B cell (primary cell): Measurements from ENCODE around the gene DGCR2. TPM values are rescaled to one million over a fixed set of nuclear protein-coding genes. Genes with fewer than 3 reads are reported as not detected.

Experiments
- ATAC-seq: fragments of 200-7000 bp; cut with Tn5 transposase; one replicate; pipeline ENCODE4 v1.10.0; 2021; ENCODE audit warnings: low read depth, mild to moderate bottlenecking, moderate number of reproducible peaks, moderate library complexity
- CTCF ChIA-PET: fragments of 350-600 bp; sonication (Branson Sonifier 250); formaldehyde crosslinking; loops from one replicate; lab custom pipeline; 2021; ENCODE audit warnings: antibody characterized with exemption, inconsistent platforms; lab: Charles Lee
- POLR2A ChIA-PET: fragments of 350-600 bp; sonication (Branson Sonifier 250); formaldehyde crosslinking; loops from one replicate; lab custom pipeline; 2021; ENCODE audit warnings: antibody characterized with exemption; lab: Charles Lee
- DNase-seq: peaks from one replicate; pipeline ENCODE4 v3.0.0; 2013
- H2AFZ ChIP-seq: 2 replicates; pipeline ENCODE4 v1.6.1; 2012; ENCODE audit warnings: mild to moderate bottlenecking, low read depth, low read length; ENCODE audit not compliant: insufficient read depth, poor library complexity, severe bottlenecking
- H3K27ac ChIP-seq, 2 donors: 1 replicate in 1 of 2; 2 replicates in 1 of 2; pipeline ENCODE4 v1.5.1; 2012 to 2013; ENCODE audit warnings: low read length in 2 of 2, mild to moderate bottlenecking in 2 of 2, moderate library complexity in 1 of 2
- H3K27me3 ChIP-seq, 4 experiments: fragments of 200-600 bp in 1 of 4; sonication (generic) in 1 of 4; replicated peaks in 1 of 4; 1 replicate in 2 of 4; 2 replicates in 2 of 4; pipeline versions ENCODE4 v1.6.1 to v1.7.0; 2013 to 2016; ENCODE audit warnings: low read length in 3 of 4, mild to moderate bottlenecking in 2 of 4, mixed read lengths in 1 of 4, moderate library complexity in 1 of 4; ENCODE audit not compliant: insufficient read depth in 4 of 4, control insufficient read depth in 3 of 4; ENCODE audit errors: control extremely low read depth in 1 of 4
- H3K36me3 ChIP-seq, 2 experiments: replicated peaks in 1 of 2; 1 replicate in 1 of 2; 2 replicates in 1 of 2; pipeline versions ENCODE4 v1.6.1 to v1.7.1; 2013; ENCODE audit warnings: low read length in 1 of 2; ENCODE audit not compliant: insufficient read depth in 2 of 2, control insufficient read depth in 1 of 2; ENCODE audit errors: control extremely low read depth in 1 of 2, extremely low read depth in 1 of 2
- H3K4me1 ChIP-seq, 2 donors: fragments of 200-600 bp in 1 of 2; sonication (generic) in 1 of 2; 1 replicate in 1 of 2; 2 replicates in 1 of 2; pipeline versions ENCODE4 v1.5.1 to v1.6.1; 2013 to 2017; ENCODE audit warnings: low read length in 2 of 2; ENCODE audit not compliant: control insufficient read depth in 2 of 2, insufficient read depth in 2 of 2
- H3K4me2 ChIP-seq: replicated peaks from 2 replicates; pipeline ENCODE3; 2012; ENCODE audit warnings: mild to moderate bottlenecking, low read depth, low read length; ENCODE audit not compliant: poor library complexity, severe bottlenecking
- H3K4me3 ChIP-seq, 5 experiments: fragments of 200-600 bp in 1 of 5; sonication (generic) in 1 of 5; 1 replicate in 3 of 5; 2 replicates in 2 of 5; pipeline versions ENCODE4 v1.5.1 to v1.7.0; 2011 to 2016; ENCODE audit warnings: low read length in 4 of 5, mild to moderate bottlenecking in 4 of 5, low read depth in 2 of 5, control low read depth in 1 of 5, moderate library complexity in 1 of 5; ENCODE audit not compliant: insufficient read depth in 1 of 5; ENCODE audit errors: control extremely low read depth in 1 of 5, extremely low read depth in 1 of 5
- H3K79me2 ChIP-seq: fragments of 200-600 bp; sonication (generic); one replicate; pipeline ENCODE4 v1.6.0; 2016; ENCODE audit warnings: low read length; ENCODE audit not compliant: control insufficient read depth, insufficient read depth
- H3K9ac ChIP-seq: fragments of 200-600 bp; sonication (generic); 2 replicates; pipeline ENCODE4 v1.6.1; 2017; ENCODE audit warnings: mild to moderate bottlenecking, low read length, moderate library complexity
- H3K9me3 ChIP-seq, 3 donors: one replicate each; pipeline versions ENCODE4 v1.6.1 to v1.7.1; 2013; ENCODE audit warnings: low read length in 2 of 3; ENCODE audit not compliant: control insufficient read depth in 2 of 3, insufficient read depth in 1 of 3; ENCODE audit errors: control extremely low read depth in 1 of 3
- H4K20me1 ChIP-seq: 2 replicates; pipeline ENCODE4 v1.6.0; 2012; ENCODE audit warnings: mild to moderate bottlenecking, low read length; ENCODE audit not compliant: insufficient read depth, control insufficient read depth, poor library complexity, severe bottlenecking
- H3K27ac Mint-ChIP-seq: one replicate; pipeline ENCODE4 v1.8.0; 2021; ENCODE audit warnings: mixed read lengths
- H3K27me3 Mint-ChIP-seq: one replicate; pipeline ENCODE4 v1.8.0; 2021; ENCODE audit warnings: mixed read lengths
- H3K4me1 Mint-ChIP-seq: one replicate; pipeline ENCODE4 v1.8.0; 2021; ENCODE audit warnings: mixed read lengths
- H3K4me3 Mint-ChIP-seq: one replicate; pipeline ENCODE4 v1.8.0; 2021; ENCODE audit warnings: mixed read lengths
- H3K9me3 Mint-ChIP-seq: one replicate; pipeline ENCODE4 v1.8.0; 2022; ENCODE audit warnings: mixed read lengths; ENCODE audit not compliant: insufficient read depth
- CTCF ChIP-seq: fragments of 200-600 bp; IDR thresholded peaks from one replicate; pipeline ENCODE4 v1.8.0; 2022; ENCODE audit warnings: antibody characterized with exemption, mild to moderate bottlenecking
- EZH2 ChIP-seq: IDR thresholded peaks from 2 replicates; pipeline ENCODE4 v1.6.1; 2012; ENCODE audit warnings: borderline replicate concordance, low read depth, mild to moderate bottlenecking, moderate library complexity, low read length; ENCODE audit not compliant: insufficient read depth, poor library complexity, severe bottlenecking
- WGBS: methylation state at CpG from one replicate; pipeline ENCODE4 v1.1.5; 2013; ENCODE audit warnings: missing lambda C conversion rate; ENCODE audit not compliant: insufficient coverage; 5-methylcytosine and 5-hydroxymethylcytosine counted together
- intact Hi-C: fragments of 100-400 bp; cut with micrococcal nuclease; formaldehyde crosslinking; loops from one replicate; pipeline ENCODE4 v1.10.0; 2022
- polyA plus RNA-seq: library from polyadenylated mRNA; depleted of rRNA; stranded (reverse); fragments of >200 nt; gene quantifications from 2 replicates; pipeline ENCODE4 v1.2.3, GENCODE V29; 2012
- total RNA-seq, 2 donors: library from RNA; stranded (reverse); fragments of 120-200 nt in 1 of 2; gene quantifications; 1 replicate in 1 of 2; 2 replicates in 1 of 2; pipeline versions ENCODE4 v1.2.3 to v1.2.4, GENCODE V29; 2013 to 2022

The DGCR2 gene
- total and polyA plus RNA-seq, 2 donors (not counting 1 experiment from before 2014, with no cell fraction given) = 28.8 to 49.5 TPM

DNA sequence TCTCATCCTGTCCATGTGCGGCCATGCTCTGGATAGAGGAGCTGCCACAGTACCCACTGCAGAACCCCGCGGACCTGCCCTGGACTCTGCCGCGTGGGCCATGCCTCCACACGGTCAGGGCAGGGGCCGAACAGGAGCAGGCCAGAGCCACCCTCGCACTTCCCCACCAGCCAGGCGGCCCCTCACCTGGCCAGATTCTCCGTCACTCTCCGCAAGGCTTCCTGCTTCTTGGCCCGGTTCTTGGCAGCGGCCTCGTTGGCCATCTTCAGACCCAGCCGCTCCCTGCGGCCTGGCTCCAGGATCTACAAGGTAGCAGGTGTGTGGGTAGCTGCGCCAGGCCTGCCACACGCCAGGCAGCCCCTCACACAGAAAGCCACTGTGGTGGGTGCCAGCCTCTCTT lies 12.7 kb upstream of the DGCR2 start:
- no peak overlapping the region for H3K4me3 ChIP-seq
- no peak overlapping the region for H3K9ac ChIP-seq
- H3K4me1 Mint-ChIP-seq = no peaks in the 10 kb centered on the region
- H2AFZ ChIP-seq = no peak overlapping the region
- intact Hi-C loops = no loop called here
- TF ChIP-seq CTCF (no peak), EZH2 (no peak)
- WGBS = 92% methylated on average over 17 of the region's 18 CpGs
- ATAC-seq (no peak), DNase-seq (no peak)
- H3K4me3 Mint-ChIP-seq = no peak overlapping the region
- no peak overlapping the region for H3K27ac Mint-ChIP-seq
- ChIA-PET POLR2A (no interaction called here), CTCF (interaction anchor here (1.6 kb wide), 1 partner anchor 44 kb away, joined by 5 read pairs; no protein-coding TSS in a partner anchor)
- peaks cover 2 to 51% of the 10 kb centered on the region in 2 experiments for H3K36me3 ChIP-seq
- H3K27ac ChIP-seq = no peak overlapping the region
- no peaks in the 10 kb centered on the region for H3K27me3 ChIP-seq
- no peaks in the 10 kb centered on the region for H3K79me2 ChIP-seq
- no peaks in the 10 kb centered on the region for H3K9me3 Mint-ChIP-seq
- no peaks in the 10 kb centered on the region for H3K4me1 ChIP-seq
- H3K27me3 Mint-ChIP-seq = no peaks in the 10 kb centered on the region
- H4K20me1 ChIP-seq = peaks cover 11% of the 10 kb centered on the region
- no peaks in the 10 kb centered on the region for H3K9me3 ChIP-seq
- H3K4me2 ChIP-seq = no peak overlapping the region

DNA sequence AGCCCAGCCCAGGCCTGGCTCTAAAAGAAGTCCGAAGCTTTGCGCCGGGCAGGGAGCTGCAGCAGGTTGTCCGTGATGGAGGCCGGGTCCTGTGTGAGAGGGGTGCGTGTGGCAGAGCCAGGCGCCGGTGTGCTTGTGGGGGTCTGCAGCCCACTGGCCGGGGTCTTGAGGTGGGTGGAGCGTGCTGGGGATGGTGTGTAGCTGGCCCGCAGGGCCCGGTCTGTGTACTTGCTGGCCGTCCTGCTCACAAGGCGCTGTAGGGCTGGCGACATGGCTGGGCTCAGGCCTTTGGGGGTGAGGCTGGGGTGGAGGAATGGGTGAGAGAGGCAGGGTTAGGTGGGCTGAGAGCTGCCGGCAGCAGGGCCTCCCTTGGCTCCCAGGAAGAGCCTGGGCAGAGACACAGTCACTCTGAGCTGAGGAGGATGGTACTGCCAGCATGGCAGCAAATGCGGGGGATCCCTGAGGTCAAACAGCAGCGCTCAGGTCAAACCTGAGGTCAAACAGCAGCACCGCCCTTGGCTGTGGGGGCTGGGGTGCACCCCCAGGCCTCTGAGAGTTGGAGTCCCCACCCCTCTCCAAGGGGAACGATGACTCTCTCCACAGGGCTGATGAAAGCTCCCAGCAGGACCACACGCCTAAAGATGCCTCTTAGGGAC lies 12.1 kb upstream of the DGCR2 start:
- Histone ChIP-seq H3K79me2 (no peaks in the 10 kb centered on the region), H3K27me3 (no peaks in the 10 kb centered on the region), H3K4me2 (no peak overlapping the region), H3K9me3 (no peaks in the 10 kb centered on the region), H3K4me1 (no peaks in the 10 kb centered on the region), H3K9ac (no peak overlapping the region), H3K27ac (no peak overlapping the region), H4K20me1 (peaks cover 11% of the 10 kb centered on the region), H3K36me3 (peaks cover 2 to 45% of the 10 kb centered on the region in 2 experiments), H3K4me3 (no peak overlapping the region), H2AFZ (no peak overlapping the region)
- TF ChIP-seq EZH2 = no peak
- TF ChIP-seq CTCF = no peak
- WGBS = 91% methylated on average over 21 of the region's 21 CpGs
- Mint-ChIP-seq H3K9me3 (no peaks in the 10 kb centered on the region), H3K27ac (no peak overlapping the region), H3K27me3 (no peaks in the 10 kb centered on the region), H3K4me1 (no peaks in the 10 kb centered on the region), H3K4me3 (no peak overlapping the region)
- POLR2A ChIA-PET = no interaction called here
- intact Hi-C loops = no loop called here
- ATAC-seq (no peak), DNase-seq (no peak)
- CTCF ChIA-PET = interaction anchor here (0.7 to 1.6 kb wide), 3 partner anchors 10 to 45 kb away, joined by 3 to 6 read pairs (median 5); partner anchors contain the start of gene ESS2
